Cardiac septum (tissue), 1 donor: ENCODE measurements around the gene SLC9A9. TPM values are rescaled to one million over a fixed set of nuclear protein-coding genes. Genes with fewer than 3 reads are reported as not detected.
"Not testable (repeated sequence)": the region's sequence is repeated elsewhere in the genome, so short reads cannot be mapped to it uniquely, and the experiment has no call there.

Experiments
- DNase-seq: peaks from one replicate; pipeline ENCODE4 v3.0.0-alpha.2; 2020; ENCODE audit warnings: low spot score
- intact Hi-C: fragments of 100-400 bp; cut with DNase I; formaldehyde crosslinking; loops from one replicate; pipeline ENCODE4 v1.14.0; 2022
- total RNA-seq: library from RNA; stranded (reverse); fragmentation: NEBNext Ultra II Directional; extraction: Animal tissue kit (Norgen Biotek cat#: 25700); gene quantifications from one replicate; pipeline ENCODE4 v1.2.1, GENCODE V29; 2021
- donor health status: DM: no; HTN: no; CAD: no.

Gene SLC9A9
- total RNA-seq, 1 donor from 2014 or later, result 3.6 TPM

DNA sequence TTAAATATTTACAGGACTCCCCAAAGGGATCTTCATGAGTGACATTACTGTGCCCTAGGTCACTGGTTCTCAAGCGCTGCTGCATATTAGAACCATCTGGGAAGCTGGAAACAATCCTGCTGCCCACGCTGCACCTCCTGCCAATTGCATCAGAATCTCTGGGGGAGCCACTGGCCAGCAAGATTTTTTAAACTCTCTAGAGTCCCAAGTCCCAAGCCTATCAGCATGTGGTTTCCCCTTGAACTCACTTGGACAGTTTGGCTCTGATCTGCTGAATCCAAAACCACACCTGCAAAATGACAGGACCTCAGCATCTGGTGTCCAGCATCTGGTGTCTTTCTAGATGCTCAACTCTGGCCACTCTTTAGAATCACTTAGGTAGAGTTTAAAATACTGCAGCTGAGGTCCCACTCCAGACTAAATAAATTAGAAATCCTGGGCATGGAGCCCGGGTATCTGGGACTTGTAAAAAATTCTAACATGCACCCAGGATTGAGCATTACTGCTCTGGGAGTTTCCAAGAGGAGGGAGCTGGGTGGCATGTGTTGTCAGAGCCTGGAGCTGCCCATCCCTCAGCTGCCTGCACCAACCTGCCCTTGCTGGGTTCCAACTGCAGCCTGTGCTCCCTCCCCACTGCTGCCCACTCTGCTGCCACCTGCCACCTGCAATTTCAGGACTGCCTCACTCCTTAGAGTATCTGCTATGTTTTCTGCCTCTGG lies 311.3 kb downstream of the SLC9A9 start:
- intact Hi-C loops, result no loop called here
- DNase-seq, result no peak

DNA sequence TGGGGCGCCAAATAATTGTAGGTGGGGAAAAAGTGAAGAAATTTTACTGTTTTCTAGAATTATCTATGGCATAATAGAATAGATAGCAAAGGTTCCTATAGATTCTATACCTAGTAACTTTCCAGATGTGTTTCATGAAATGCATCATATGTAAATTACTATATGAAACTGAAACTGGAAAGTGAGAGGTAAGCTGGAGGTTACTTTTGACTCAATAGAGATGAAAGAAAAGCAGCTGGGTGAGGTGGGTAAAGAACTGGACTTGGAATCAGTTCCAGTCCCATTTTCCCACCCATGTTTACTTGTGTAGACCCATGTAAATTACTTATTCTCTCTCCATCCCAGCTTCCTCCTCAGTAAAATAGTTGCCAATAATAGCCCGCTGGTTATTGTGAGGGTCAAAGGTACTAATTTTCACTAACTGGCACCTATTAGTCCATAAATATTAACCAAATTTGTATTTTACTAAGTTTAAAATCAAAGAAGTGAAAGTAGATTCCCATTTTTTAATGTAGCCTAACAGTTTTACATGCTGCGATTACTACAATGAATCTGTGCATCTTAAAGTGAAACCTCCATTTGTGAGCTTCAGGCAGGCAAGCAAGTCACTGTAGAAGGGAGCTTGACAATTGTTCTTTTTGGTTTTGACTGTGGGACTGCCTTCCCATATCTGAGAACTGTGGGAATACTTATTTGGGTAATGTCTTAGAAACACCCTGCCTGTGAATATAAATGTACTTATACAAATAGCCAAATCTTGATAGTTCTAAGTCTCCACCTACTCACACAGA lies 312.1 kb downstream of the SLC9A9 start:
- no peak for DNase-seq
- intact Hi-C loops, result no loop called here

DNA sequence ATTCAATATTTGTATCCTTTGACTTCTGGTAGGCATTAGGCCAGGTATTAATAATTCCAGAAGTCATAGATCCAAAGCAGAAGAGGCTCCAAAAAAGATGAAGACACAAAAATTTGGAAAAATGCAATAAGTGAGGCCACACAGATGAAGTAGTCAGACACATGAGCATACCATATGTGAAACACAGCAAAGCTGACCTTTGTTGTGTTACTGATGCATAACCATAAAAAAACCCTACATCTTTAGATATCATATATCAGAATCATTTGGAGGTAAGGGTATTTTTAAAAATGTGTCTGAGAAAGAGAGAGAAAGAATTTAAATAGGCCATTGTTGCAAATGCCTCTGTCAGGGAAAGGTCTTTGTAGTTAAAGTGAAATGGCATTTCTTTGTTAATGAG lies 314.9 kb downstream of the SLC9A9 start:
- DNase-seq, result no peak
- intact Hi-C loops, result no loop called here

DNA sequence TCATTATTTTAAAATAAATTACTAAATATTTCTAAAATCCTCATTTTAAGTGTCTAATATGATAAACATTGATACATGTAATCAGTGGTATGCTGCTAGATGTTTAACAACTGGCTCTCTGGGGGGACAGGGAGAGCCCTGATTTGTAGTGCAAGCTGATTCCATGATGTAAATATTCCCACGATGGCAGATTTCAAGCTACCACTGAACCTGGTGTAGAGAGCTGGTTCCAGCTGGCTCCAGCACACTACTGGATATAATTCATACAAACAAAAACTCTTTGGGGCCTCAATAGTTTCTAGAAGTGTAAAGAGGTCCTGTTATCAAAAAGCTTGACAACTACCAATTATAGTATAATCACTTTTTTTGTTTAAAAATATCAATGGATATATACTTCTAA lies 316.2 kb downstream of the SLC9A9 start:
- intact Hi-C loops, result no loop called here
- no peak for DNase-seq

- no peak for DNase-seq
- intact Hi-C loops, result no loop called here
Measured at GRCh38 chr3:143531101-143531500, 317.2 kb downstream of the SLC9A9 start.

DNA sequence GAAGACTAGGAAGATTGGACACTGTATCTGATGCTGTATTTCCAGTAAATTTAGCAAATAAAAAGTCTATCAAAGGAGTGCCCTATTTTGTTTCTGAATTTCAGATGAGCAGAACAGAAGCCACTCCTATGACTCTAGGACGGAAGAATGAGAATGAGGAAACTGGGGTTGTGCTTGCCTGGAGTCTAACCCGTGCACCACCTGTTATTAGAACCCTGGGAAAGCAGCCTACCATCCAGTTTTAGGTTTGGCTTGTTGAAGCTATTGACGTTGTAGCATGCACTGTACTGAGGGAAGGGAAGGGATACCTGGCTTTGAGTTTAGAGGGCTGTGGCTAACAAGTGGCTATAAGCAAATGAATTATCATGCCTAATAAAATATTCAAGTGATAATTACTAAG lies 318.5 kb downstream of the SLC9A9 start:
- intact Hi-C loops, result no loop called here
- DNase-seq, result no peak

DNA sequence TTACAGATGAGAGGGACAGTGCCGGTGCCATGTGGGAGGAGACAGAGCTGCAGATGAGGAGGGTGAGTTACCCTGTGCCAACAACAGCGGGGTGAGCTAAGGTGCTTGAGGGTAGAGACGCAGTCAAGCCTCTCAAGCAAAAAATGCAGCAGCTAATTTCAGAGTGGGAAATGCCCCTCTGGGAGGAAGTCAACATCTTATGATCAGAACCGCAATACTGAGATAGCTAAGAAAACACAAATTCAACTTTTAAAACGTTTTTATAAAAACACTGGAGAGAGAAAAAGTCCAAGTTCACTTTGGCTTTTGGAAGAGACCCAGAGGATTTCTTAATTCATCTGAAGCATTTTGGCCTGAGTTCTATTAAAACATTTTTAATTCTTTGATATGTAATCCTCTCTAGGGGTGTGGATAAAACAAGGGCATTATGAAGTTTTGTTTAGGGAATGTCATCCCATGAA lies 319.2 kb downstream of the SLC9A9 start:
- intact Hi-C loops, result no loop called here

DNA sequence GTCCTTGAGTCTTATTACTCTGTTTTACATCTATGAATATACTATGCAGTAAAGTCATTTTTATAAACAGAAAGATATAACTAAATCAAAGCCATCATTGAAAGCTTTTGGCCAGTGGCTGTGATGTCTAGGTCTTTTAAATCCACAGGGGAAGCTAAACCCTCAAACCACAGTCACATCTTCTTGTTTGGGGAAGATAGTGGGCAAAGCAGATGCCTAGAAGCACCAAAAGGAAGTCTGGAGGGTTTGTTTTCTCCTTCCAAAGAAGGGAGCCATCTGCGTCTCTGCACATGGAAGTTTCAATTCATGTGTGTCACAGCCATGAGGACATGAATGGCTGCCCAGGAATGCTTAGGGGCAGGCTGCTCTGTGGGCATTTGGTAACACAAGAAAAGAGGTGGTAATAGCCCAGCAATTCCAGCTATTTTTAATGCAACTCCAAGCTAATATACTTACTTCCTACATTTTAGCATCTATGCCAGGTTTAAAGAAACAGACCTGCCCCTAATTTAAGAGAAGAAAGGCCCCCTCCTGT lies 322.2 kb downstream of the SLC9A9 start:
- intact Hi-C loops, result no loop called here
- no peak for DNase-seq

More for the DNA sequence above, 319.2 kb downstream of the SLC9A9 start:
- no peak for DNase-seq

DNA sequence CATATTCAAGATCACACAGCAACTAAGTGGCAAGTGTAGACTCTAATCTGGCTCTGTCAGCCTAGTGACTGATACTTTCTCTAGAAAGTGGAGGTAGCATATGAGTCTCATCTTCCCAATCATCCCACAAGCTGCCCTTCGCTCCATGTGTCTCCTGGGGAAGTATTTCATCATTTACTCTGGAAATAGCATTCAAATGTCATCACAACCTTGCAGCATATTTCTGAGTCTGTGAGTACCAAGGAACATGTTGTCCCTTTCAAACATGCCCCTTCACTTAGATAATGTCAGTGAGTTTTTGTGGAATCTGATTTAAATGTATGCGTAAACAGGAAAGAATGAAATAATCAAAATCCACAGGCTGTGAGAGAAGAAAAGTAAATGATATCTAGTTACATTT lies 322.9 kb downstream of the SLC9A9 start:
- no peak for DNase-seq
- intact Hi-C loops, result no loop called here

- intact Hi-C loops, result no loop called here
- no peak for DNase-seq
Measured at GRCh38 chr3:143521803-143522202, 326.5 kb downstream of the SLC9A9 start.

DNA sequence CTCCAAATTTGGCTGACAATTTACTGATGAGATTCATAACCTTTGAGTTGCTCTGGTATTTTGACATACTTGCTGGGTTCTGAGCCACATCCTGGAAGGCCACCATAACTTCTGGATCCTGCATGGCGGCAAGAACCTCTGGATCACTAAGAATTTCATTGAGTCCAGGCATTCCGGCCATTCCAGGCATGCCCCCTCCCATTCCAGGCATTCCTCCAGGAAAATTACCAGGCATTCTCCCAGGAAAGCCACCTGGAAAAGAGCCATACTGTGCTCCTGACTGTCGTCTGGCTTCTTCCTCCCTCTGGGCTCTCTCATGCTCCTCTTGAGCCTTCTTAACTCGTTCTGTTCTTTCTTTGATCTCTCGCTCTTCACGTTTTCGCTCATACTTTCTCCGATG lies 331.1 kb downstream of the SLC9A9 start:
- intact Hi-C loops, DNase-seq: not testable (repeated sequence)

DNA sequence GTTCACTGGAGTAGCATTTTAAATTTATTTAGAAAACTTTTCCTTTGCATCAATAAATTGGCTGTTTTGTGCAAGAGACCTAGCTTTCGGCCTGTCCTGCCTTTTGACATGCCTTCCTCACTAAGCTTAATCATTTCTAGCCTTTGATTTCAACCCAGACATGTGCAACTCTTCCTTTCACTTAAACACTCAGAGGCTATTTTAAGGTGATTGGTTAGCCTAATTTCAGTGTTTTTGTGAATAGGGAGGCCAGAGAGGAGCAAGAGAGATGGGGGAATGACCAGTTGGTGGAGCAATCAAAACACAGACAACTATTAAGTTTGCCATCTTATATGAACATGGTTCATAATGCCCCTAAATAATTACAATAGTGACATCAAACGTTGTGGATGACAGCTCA lies 333.4 kb downstream of the SLC9A9 start:
- intact Hi-C loops, result no loop called here
- DNase-seq, result no peak

- no peak for DNase-seq
Measured at GRCh38 chr3:143514109-143514508, 334.2 kb downstream of the SLC9A9 start.

DNA sequence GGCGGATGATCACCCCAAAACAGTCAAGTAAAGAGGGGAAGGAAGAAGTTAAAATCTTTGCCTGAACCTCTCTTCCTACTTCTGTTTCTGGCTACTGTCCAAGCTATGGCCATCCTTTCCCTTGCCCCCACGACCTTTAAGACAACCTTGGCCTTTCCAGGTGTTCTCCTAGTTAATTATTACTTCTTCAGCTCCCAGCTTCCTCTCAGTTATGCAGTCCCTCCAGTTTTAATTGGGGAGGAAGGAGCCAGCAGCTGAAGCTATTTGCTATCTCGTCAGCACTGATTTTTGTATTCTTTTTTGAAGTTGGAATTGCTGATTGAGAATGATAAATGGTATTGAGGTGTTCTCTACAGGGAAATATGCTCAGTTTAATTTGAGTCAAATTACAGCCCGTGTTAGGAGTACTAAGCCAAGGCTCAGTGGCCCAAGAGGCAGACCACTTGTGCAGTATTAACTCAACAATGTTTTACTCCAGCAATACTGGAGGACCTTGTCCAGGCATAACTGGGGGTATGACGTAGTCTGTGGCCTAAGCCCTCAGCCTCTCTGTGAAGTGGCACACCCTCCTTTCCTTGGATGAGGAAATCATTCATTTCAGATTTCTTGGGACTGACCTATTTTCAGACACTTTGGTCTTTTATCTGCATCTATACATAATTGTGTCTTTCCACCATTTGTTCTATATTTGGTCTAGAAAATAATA lies 336.9 kb downstream of the SLC9A9 start:
- intact Hi-C loops, result no loop called here
- no peak for DNase-seq

More at GRCh38 chr3:143514109-143514508, 334.2 kb downstream of the SLC9A9 start:
- intact Hi-C loops, result no loop called here

GRCh38 chr3:143510601-143511000 lies 337.7 kb downstream of the SLC9A9 start:
- intact Hi-C loops, result no loop called here
- DNase-seq, result no peak

GRCh38 chr3:143507735-143508580 lies 340.3 kb downstream of the SLC9A9 start:
- DNase-seq, result no peak
- intact Hi-C loops, result no loop called here

DNA sequence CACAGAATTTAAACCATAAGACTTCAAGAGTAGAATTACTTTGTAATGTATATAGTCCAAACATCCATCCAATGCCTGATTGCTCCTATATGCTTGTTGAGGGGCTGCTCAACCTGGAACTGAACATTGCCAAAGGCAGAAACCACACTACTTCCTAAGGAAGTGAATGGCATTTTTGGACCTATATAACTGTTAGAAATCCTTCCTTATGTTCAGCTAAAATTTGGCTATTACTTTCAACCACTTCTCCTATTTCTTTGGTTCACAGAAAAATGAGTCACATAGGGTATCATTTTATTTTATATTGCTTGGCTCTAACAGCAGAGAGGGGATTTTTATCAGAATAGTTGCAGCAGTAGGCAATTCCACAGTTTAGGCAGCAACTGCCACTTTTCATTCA lies 342.1 kb downstream of the SLC9A9 start:
- DNase-seq, result no peak
- intact Hi-C loops, result no loop called here

DNA sequence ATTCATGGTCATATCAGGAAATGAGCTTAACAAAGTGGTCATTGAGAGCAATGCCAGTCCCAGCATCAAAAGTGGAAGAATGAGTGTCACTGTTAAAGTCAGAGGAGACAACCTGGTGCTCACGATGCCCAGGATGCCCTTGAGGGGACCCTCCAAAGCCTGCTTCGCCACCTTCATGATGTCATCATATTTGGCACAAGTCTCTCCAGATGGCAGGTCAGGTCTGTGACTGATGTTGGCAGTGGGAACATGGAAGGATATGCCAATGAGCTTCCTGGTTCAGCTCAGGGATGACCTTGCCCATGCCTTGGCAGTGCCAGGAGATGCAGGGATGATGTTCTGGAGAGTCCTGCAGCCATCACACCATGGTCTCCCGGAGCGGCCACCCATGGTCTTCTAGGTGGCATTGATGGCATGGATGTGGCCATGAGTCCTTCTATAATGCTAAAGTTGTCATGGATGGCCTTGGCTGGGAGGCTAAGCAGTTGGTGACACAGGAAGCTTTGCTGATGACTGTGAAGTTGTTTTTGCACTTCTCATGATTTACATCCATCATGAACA lies 344.9 kb downstream of the SLC9A9 start:
- no peak for DNase-seq
- intact Hi-C loops, result no loop called here

- no peak for DNase-seq
- intact Hi-C loops, result no loop called here
Measured at GRCh38 chr3:143502081-143502480, 346.2 kb downstream of the SLC9A9 start.
